HG03066 (cell line): ENCODE data around the gene AGBL4.
A peak's percentile ranks its signal among the peaks of the same experiment; 100 is the strongest.

ENCODE experiments used
- ATAC-seq: cut with Tn5 transposase; IDR thresholded peaks from one replicate; pipeline ENCODE4 v1.9.1; 2021; ENCODE audit warnings: low read depth; ENCODE audit not compliant: unreplicated experiment

The AGBL4 gene

DNA sequence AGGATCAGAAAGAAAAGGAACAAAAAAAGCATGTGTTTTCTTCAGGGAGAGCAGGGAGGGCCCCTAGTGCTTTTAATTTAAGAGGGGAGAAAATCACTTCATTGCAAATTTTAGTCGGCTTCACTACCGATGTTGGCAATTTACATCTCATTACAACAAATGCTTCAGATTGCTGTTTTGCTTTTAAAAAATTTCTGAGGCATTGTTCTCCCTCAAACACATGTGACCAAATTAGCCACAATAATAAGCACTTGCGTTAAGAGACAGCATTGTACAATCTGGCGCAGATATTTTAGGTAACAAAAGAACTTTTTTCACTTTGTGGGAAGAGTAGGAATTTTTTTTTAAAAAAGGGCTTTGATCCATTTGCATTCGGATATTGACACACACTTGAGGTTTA is 1276.8 kb downstream of the AGBL4 start:
- no peak for ATAC-seq

GRCh38 chr1:48744032-48744431 is 1279.7 kb downstream of the AGBL4 start:
- ATAC-seq = no peak

DNA sequence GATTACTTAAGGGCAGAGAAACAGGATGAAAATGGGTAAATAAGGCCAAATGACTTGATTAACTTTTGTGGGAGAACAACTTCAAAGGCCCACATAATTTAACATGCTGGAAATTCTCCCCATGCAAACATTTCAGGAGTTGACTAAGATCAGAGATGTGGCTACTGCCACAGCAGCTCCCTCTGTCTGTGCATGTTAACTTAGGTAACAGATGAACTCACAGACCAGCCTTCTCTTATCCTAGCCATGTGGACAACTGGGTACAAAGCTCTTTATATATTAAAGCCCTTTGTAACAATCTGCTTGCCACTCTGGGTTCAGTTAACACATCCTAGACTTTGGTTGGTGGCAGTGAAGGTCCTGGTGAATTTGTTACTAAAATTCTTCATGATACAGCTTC is 1280.3 kb downstream of the AGBL4 start:
- ATAC-seq = no peak

DNA sequence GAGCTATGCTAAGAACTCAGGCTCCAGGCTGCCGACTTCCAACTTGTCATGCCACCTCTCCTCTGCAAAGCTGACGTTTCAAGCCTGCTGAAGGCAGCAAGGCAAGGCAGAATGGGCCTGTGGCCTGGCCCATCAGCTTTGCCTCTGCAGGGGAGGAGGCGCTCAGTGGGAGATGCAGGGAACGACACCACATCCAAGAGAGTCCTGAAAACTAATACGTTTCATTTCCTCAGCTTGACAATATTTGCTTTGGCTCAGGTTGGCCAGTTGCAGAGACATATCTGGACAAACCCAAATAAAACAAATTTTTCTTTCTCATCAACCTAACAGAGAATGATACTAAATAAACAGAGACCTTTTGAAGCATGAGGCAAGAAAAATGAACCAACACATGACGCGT is 1282.4 kb downstream of the AGBL4 start:
- ATAC-seq = no peak

DNA sequence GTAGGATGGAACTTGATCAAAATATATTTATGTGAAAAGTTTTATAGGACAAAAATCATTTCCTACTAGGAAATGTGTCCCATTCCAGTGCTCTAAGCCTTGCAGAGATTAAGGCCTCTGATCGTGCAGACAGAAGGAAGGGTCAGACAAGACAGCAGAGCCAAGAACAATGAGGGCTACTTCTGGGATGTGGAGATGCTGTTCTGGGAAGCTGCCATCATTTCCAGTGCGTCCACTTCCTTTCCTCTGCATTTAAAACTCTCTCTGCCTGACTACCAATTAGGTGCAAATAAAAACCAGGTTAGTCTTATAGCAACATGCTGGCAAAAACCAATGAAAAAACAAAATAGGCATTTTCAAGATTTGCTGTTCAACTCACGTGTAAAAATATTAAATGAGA is 1283.1 kb downstream of the AGBL4 start:
- ATAC-seq = no peak

DNA sequence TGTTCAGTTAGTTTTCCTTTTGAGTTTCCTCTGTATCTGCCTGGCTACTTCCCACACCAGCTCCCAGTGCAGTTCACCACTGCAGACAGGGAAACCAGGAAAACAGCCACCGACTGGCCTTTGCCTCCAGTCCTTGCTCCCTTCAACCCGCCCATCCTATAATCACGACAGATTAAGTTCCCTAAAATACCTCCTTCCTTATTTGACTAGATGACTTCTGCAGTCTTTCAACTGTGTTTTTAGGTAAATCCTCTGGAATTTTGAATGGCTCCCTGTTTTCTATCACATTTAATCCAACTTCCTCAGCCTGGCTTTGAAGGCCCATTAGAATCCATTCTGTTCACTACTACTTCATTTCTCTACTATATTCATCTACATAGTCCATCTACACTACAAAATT is 1284.7 kb downstream of the AGBL4 start:
- no peak for ATAC-seq

GRCh38 chr1:48738356-48738755 is 1285.4 kb downstream of the AGBL4 start:
- no peak for ATAC-seq

- ATAC-seq = no peak
Observed at GRCh38 chr1:48735796-48736195, 1288.0 kb downstream of the AGBL4 start.

DNA sequence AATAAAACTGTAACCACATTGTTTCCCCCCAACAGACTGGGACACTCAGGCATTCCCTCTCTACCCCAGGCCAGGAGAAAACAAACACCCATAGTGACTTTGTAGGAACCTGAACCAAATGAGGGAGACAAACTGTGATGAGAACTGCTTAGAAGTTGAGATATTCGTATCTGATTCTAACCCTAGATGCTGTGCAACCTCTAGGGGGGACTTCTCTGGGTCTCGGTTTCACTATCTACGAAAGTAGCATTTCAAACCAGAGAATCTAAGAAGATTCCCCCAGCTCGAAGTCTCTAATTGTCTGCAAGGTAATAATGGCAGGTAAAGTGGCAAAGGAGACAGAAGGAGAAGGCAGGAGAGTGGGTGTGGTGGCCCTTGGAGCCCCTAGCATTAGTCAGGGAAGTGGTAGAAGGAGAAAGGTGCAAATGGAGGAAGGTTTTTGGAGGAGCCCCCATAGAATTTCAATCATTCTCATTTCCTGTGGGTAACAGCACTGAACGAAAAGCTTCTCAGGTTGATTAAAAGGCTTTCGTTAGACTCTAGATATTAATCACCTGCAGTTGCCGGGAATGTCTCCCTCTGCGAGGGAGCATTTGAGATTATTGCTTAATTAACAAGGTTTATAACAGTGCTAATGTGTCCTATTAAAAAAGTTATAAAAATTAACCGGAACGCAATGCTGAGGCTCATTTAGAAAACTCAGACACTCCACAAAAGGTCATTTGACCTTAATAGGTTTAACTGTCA is 1293.4 kb downstream of the AGBL4 start:
- ATAC-seq = peak; percentile 57

DNA sequence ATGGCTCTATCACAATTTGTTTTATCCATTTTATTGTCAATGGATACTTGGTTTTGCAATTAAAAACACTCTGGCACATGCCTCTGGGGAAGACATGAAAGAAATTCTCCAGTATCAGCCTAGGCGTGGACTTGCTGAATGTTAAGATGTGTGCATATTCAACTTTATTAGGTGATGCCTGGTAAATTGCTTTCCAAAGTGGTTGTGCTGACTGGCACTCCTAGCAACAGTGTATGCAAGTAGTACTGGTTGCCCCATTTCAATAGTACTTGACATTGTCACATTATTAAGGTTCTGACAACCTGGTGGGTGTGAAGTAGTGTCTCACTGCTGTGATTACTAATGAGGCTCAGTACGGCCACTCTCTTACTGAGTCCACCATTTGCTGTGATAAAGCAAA is 1295.2 kb downstream of the AGBL4 start:
- ATAC-seq = no peak

GRCh38 chr1:48726557-48727215 is 1297.1 kb downstream of the AGBL4 start:
- no peak for ATAC-seq

- ATAC-seq = no peak
Observed at GRCh38 chr1:48726139-48726538, 1297.6 kb downstream of the AGBL4 start.

- no peak for ATAC-seq
Observed at GRCh38 chr1:48725341-48726046, 1298.3 kb downstream of the AGBL4 start.

DNA sequence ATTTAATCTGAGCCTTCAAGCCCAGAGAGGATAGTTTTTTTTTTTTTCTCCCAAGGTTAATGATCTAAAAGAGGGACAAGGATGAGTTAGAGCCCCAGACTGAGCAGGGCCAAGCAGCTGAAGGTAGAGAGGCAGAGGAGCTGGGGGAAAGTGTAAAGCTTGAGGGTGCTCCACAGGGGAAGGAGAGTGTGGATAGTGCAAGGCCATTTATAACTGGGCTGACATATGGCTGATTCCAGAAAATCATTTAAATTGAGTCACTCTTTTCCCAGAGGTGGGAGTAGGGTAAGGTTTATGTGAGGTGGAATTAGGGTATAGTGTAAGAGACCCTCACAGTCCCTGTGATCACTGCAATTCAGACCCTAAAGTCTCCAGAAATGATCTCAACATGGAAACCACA is 1302.8 kb downstream of the AGBL4 start:
- ATAC-seq = no peak

- no peak for ATAC-seq
Observed at GRCh38 chr1:48718705-48719104, 1305.0 kb downstream of the AGBL4 start.

DNA sequence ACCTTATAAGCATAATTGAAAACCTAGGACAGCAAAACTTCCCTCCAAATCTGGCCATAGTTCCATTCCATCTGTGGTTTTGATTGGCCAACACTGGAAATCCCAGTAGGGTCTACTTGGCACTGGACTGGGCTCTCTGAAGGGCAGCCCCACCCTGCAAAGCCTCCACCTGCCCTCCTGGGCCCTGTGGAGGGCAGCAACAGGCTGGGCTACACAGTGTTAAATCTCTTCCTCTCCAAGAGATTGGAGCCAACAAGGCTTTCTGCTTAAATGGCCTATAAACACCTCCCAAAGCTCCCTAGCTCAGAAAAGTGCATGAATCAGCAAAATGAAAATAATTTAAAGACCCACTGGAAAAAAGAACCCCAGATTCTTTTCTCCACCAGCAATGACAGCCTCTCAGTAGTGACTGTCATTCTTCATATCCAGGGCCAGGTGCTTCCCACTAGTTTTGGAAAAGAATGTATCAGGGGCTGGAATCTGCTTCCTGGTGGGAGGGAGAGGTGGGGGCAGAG is 1305.6 kb downstream of the AGBL4 start:
- no peak for ATAC-seq

GRCh38 chr1:48717082-48717481 is 1306.7 kb downstream of the AGBL4 start:
- ATAC-seq = no peak

DNA sequence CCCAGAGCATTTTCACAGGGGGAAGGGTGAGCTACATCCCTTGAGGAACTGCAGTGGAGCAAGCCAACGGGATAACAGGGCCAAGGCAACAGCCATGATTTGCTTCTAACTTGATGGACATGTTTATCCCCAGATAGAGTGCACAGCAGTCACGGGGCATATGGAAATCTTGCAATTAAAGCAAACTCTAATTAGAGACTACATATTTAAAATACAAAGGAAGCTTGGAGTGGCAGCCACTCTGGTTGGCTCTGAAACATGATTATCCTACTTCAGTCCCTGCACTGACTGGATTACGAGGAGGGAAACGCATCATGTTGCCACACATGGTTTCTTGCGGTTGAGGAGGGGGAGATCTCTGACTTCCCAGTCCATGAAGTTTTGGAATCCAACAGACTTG is 1307.8 kb downstream of the AGBL4 start:
- no peak for ATAC-seq

- no peak for ATAC-seq
Observed at GRCh38 chr1:48710915-48711314, 1312.8 kb downstream of the AGBL4 start.

- ATAC-seq = no peak
Observed at GRCh38 chr1:48710318-48710717, 1313.4 kb downstream of the AGBL4 start.

- no peak for ATAC-seq
Observed at GRCh38 chr1:48704736-48705135, 1319.0 kb downstream of the AGBL4 start.

- ATAC-seq = no peak
Observed at GRCh38 chr1:48701445-48701844, 1322.3 kb downstream of the AGBL4 start.
